ENCODE measurements around the gene LUC7L3. TPM values are rescaled to one million over a fixed set of nuclear protein-coding genes. Genes with fewer than 3 reads are reported as not detected.

LUC7L3 gene
- total and polyA plus RNA-seq, 2 of the 13 experiments (the other 11 are each of a cell fraction or from before 2014, with no cell fraction given) = 108 to 120 TPM

- peak; percentile 97; the same call in 1 of the 2 replicates for TF ChIP-seq MYNN (CRISPR knock-in tag; IDR thresholded peaks at IDR 0.05; ENCODE audit: low read depth)
- TF ChIP-seq ZNF589 (CRISPR knock-in tag; conservative IDR thresholded peaks at IDR 0.05) = peak; percentile 38; the same call in 1 of the 2 replicates
- TF ChIP-seq MEIS2 (CRISPR knock-in tag; IDR thresholded peaks at IDR 0.05) = peak; percentile 62
- TF ChIP-seq, protein P1, sequence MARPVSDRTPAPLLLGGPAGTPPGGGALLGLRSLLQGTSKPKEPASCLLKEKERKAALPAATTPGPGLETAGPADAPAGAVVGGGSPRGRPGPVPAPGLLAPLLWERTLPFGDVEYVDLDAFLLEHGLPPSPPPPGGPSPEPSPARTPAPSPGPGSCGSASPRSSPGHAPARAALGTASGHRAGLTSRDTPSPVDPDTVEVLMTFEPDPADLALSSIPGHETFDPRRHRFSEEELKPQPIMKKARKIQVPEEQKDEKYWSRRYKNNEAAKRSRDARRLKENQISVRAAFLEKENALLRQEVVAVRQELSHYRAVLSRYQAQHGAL (CRISPR knock-in tag; IDR thresholded peaks at IDR 0.05; ENCODE audit: not compliant biosample characterization) = no peak
- TF ChIP-seq, protein P2, sequence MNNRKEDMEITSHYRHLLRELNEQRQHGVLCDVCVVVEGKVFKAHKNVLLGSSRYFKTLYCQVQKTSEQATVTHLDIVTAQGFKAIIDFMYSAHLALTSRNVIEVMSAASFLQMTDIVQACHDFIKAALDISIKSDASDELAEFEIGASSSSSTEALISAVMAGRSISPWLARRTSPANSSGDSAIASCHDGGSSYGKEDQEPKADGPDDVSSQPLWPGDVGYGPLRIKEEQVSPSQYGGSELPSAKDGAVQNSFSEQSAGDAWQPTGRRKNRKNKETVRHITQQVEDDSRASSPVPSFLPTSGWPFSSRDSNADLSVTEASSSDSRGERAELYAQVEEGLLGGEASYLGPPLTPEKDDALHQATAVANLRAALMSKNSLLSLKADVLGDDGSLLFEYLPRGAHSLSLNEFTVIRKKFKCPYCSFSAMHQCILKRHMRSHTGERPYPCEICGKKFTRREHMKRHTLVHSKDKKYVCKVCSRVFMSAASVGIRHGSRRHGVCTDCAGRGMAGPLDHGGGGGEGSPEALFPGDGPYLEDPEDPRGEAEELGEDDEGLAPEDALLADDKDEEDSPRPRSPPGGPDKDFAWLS (CRISPR knock-in tag; IDR thresholded peaks at IDR 0.05; ENCODE audit: borderline replicate concordance) = no peak
- no peak; the same call in 1 of the 2 replicates for TF ChIP-seq NFYB (CRISPR knock-in tag; IDR thresholded peaks at IDR 0.05)
- TF ChIP-seq AKAP8 (CRISPR knock-in tag; IDR thresholded peaks at IDR 0.05) = peak; percentile 37; the same call in 1 of the 2 replicates
- TF ChIP-seq PCBP2 (optimal IDR thresholded peaks at IDR 0.05; ENCODE audit: low read depth, low read length, poor library complexity, severe bottlenecking) = no peak
- peak; percentile 99 for TF ChIP-seq ASH2L (IDR thresholded peaks at IDR 0.05; ENCODE audit: insufficient read length, low read depth, low read length)
- TF ChIP-seq ZSCAN12 (CRISPR knock-in tag; IDR thresholded peaks at IDR 0.05) = peak; percentile 83; the same call in 1 of the 2 replicates
- TF ChIP-seq ZNF704 (CRISPR knock-in tag; IDR thresholded peaks at IDR 0.05; ENCODE audit: borderline replicate concordance) = 0 out of 2 replicates have a peak, but pooled peaks have one; percentile 42
- peak; percentile 81; the same call in 1 of the 3 replicates for TF ChIP-seq MXI1 (IDR thresholded peaks at IDR 0.05; ENCODE audit: borderline replicate concordance, low read depth, low read length)
- TF ChIP-seq DPF2 (CRISPR knock-in tag; IDR thresholded peaks at IDR 0.05; ENCODE audit: borderline replicate concordance, low read depth) = no peak
- TF ChIP-seq TCF7L2 (IDR thresholded peaks at IDR 0.05; ENCODE audit: low read depth, low read length) = no peak
- peak; percentile 56; the same call in 1 of the 2 replicates for TF ChIP-seq ELF1 (CRISPR knock-in tag; IDR thresholded peaks at IDR 0.05)
- TF ChIP-seq, protein P3, sequence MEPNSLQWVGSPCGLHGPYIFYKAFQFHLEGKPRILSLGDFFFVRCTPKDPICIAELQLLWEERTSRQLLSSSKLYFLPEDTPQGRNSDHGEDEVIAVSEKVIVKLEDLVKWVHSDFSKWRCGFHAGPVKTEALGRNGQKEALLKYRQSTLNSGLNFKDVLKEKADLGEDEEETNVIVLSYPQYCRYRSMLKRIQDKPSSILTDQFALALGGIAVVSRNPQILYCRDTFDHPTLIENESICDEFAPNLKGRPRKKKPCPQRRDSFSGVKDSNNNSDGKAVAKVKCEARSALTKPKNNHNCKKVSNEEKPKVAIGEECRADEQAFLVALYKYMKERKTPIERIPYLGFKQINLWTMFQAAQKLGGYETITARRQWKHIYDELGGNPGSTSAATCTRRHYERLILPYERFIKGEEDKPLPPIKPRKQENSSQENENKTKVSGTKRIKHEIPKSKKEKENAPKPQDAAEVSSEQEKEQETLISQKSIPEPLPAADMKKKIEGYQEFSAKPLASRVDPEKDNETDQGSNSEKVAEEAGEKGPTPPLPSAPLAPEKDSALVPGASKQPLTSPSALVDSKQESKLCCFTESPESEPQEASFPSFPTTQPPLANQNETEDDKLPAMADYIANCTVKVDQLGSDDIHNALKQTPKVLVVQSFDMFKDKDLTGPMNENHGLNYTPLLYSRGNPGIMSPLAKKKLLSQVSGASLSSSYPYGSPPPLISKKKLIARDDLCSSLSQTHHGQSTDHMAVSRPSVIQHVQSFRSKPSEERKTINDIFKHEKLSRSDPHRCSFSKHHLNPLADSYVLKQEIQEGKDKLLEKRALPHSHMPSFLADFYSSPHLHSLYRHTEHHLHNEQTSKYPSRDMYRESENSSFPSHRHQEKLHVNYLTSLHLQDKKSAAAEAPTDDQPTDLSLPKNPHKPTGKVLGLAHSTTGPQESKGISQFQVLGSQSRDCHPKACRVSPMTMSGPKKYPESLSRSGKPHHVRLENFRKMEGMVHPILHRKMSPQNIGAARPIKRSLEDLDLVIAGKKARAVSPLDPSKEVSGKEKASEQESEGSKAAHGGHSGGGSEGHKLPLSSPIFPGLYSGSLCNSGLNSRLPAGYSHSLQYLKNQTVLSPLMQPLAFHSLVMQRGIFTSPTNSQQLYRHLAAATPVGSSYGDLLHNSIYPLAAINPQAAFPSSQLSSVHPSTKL (CRISPR knock-in tag; IDR thresholded peaks at IDR 0.05) = peak; percentile 69
- TF ChIP-seq NKX3-1 (CRISPR knock-in tag; IDR thresholded peaks at IDR 0.05) = peak; percentile 69
- 0 out of 2 replicates have a peak, but pooled peaks have one; percentile 78 for TF ChIP-seq ZNF441 (CRISPR knock-in tag; IDR thresholded peaks at IDR 0.05; ENCODE audit: borderline replicate concordance)
- TF ChIP-seq CHCHD3 (CRISPR knock-in tag; IDR thresholded peaks at IDR 0.05) = no peak
- TF ChIP-seq MAFK (conservative IDR thresholded peaks at IDR 0.05 in 1 of 2, IDR thresholded peaks at IDR 0.05 in 1 of 2; ENCODE audit: low read length in 2 of 2) = no peak
- peak; percentile 95; the same call in 1 of the 2 replicates for TF ChIP-seq ZBTB8A (CRISPR knock-in tag; IDR thresholded peaks at IDR 0.05; ENCODE audit: borderline replicate concordance, low read depth)
These were observed at the start of gene LUC7L3 (continued) for GRCh38 chr17:50719144-50719923.
